Peyer's patch (tissue), 4 donors: ENCODE measurements around the gene ZFYVE26.

Experiments used
- CTCF ChIP-seq, 6 experiments: fragments of 450-650 bp in 4 of 6; fragments of 200-600 bp in 2 of 6; sonication (generic) in 1 of 6; IDR thresholded peaks; one replicate each; pipeline ENCODE4 v1.5.1; 2017 to 2019; ENCODE audit warnings: antibody characterized with exemption in 6 of 6, mild to moderate bottlenecking in 3 of 6, moderate library complexity in 1 of 6
- POLR2A ChIP-seq, 2 donors: fragments of 450-650 bp; IDR thresholded peaks; one replicate each; pipeline ENCODE4 v1.5.1; 2017; ENCODE audit warnings: antibody characterized with exemption in 2 of 2, mild to moderate bottlenecking in 2 of 2, moderate library complexity in 2 of 2

GRCh38 chr14:67768219-67768618, 48.2 kb downstream of the ZFYVE26 start:
- TF ChIP-seq CTCF (IDR thresholded peaks at IDR 0.05): no peak
- no peak for TF ChIP-seq POLR2A (IDR thresholded peaks at IDR 0.05)
